SKM-1 treated with dmso at 0.1 percent for 144 hours (cell line): ENCODE results near the gene KPNA3.
A peak's percentile ranks its signal among the peaks of the same experiment; 100 is the strongest.

Source experiments
- DNase-seq: peaks from one replicate; lab custom pipeline; 2025; ENCODE audit not compliant: unreplicated experiment; lab: John Stamatoyannopoulos, UW

The KPNA3 gene

GRCh38 chr13:49683489-49683888 is 109.0 kb downstream of the KPNA3 start:
- DNase-seq: no peak

GRCh38 chr13:49681842-49682435 is 110.5 kb downstream of the KPNA3 start:
- DNase-seq: no peak

GRCh38 chr13:49679246-49679645 is 113.2 kb downstream of the KPNA3 start:
- no peak for DNase-seq

GRCh38 chr13:49678191-49678914 is 114.1 kb downstream of the KPNA3 start:
- no peak for DNase-seq

GRCh38 chr13:49676581-49677298 is 115.7 kb downstream of the KPNA3 start:
- no peak for DNase-seq

- no peak for DNase-seq
Observed at GRCh38 chr13:49670828-49671227, 121.7 kb downstream of the KPNA3 start.

- no peak for DNase-seq
Observed at GRCh38 chr13:49669735-49670309, 122.7 kb downstream of the KPNA3 start.

- DNase-seq: no peak
Observed at GRCh38 chr13:49667773-49668172, 124.7 kb downstream of the KPNA3 start.

- no peak for DNase-seq
Observed at GRCh38 chr13:49664606-49665005, 127.9 kb downstream of the KPNA3 start.

- DNase-seq: no peak
Observed at GRCh38 chr13:49657241-49657641, 135.2 kb downstream of the KPNA3 start.

GRCh38 chr13:49655906-49656305 is 136.6 kb downstream of the KPNA3 start:
- no peak for DNase-seq

GRCh38 chr13:49654011-49654410 is 138.5 kb downstream of the KPNA3 start:
- DNase-seq: no peak

- DNase-seq: no peak
Observed at GRCh38 chr13:49653478-49653877, 139.0 kb downstream of the KPNA3 start.

GRCh38 chr13:49652355-49653305 is 139.9 kb downstream of the KPNA3 start:
- peak; percentile 51 for DNase-seq

- DNase-seq: no peak
Observed at GRCh38 chr13:49651570-49652354, 140.7 kb downstream of the KPNA3 start.

- no peak for DNase-seq
Observed at GRCh38 chr13:49649963-49650312, 142.5 kb downstream of the KPNA3 start.
